ENCODE data around the gene LMBR1.

The LMBR1 gene

GRCh38 chr7:156842740-156843140, 50.2 kb downstream of the LMBR1 start:
- in situ Hi-C loops (cut with MboI; ENCODE audit: low sequenced_read_pairs, unreplicated experiment), result no loop called here
- no peak for DNase-seq (ENCODE audit: low spot score)
- no peak for TF ChIP-seq CTCF (IDR thresholded peaks at IDR 0.05; ENCODE audit: borderline replicate concordance, control extremely low read depth, extremely low read depth, insufficient read depth, missing control alignments)

GRCh38 chr7:156842317-156842716, 50.7 kb downstream of the LMBR1 start:
- in situ Hi-C loops (cut with MboI; ENCODE audit: low sequenced_read_pairs, unreplicated experiment), result no loop called here
- no peak for DNase-seq (ENCODE audit: low spot score)
- no peak for TF ChIP-seq CTCF (IDR thresholded peaks at IDR 0.05; ENCODE audit: borderline replicate concordance, control extremely low read depth, extremely low read depth, insufficient read depth, missing control alignments)

GRCh38 chr7:156841497-156841896, 51.5 kb downstream of the LMBR1 start:
- in situ Hi-C loops (cut with MboI; ENCODE audit: low sequenced_read_pairs, unreplicated experiment), result no loop called here
- TF ChIP-seq CTCF (IDR thresholded peaks at IDR 0.05; ENCODE audit: borderline replicate concordance, control extremely low read depth, extremely low read depth, insufficient read depth, missing control alignments), result no peak
- DNase-seq (ENCODE audit: low spot score), result no peak

- DNase-seq (ENCODE audit: low spot score), result no peak
- in situ Hi-C loops (cut with MboI; ENCODE audit: low sequenced_read_pairs, unreplicated experiment), result no loop called here
- TF ChIP-seq CTCF (IDR thresholded peaks at IDR 0.05; ENCODE audit: borderline replicate concordance, control extremely low read depth, extremely low read depth, insufficient read depth, missing control alignments), result no peak
Measured at GRCh38 chr7:156840134-156840533, 52.8 kb downstream of the LMBR1 start.

GRCh38 chr7:156836443-156836842, 56.5 kb downstream of the LMBR1 start:
- TF ChIP-seq CTCF (IDR thresholded peaks at IDR 0.05; ENCODE audit: borderline replicate concordance, control extremely low read depth, extremely low read depth, insufficient read depth, missing control alignments), result no peak

GRCh38 chr7:156834462-156834861, 58.5 kb downstream of the LMBR1 start:
- TF ChIP-seq CTCF (IDR thresholded peaks at IDR 0.05; ENCODE audit: borderline replicate concordance, control extremely low read depth, extremely low read depth, insufficient read depth, missing control alignments), result no peak
- no peak for DNase-seq (ENCODE audit: low spot score)
- in situ Hi-C loops (cut with MboI; ENCODE audit: low sequenced_read_pairs, unreplicated experiment), result no loop called here

More at GRCh38 chr7:156836443-156836842, 56.5 kb downstream of the LMBR1 start:
- in situ Hi-C loops (cut with MboI; ENCODE audit: low sequenced_read_pairs, unreplicated experiment), result no loop called here
- no peak for DNase-seq (ENCODE audit: low spot score)

GRCh38 chr7:156833312-156833711, 59.7 kb downstream of the LMBR1 start:
- TF ChIP-seq CTCF (IDR thresholded peaks at IDR 0.05; ENCODE audit: borderline replicate concordance, control extremely low read depth, extremely low read depth, insufficient read depth, missing control alignments), result no peak
- no peak for DNase-seq (ENCODE audit: low spot score)
- in situ Hi-C loops (cut with MboI; ENCODE audit: low sequenced_read_pairs, unreplicated experiment), result no loop called here
